Keratinocyte (primary cell): ENCODE data around the gene SIMC1.

Source experiments
- CTCF ChIP-seq, 3 experiments: IDR thresholded peaks in 1 of 3; conservative IDR thresholded peaks in 1 of 3; optimal IDR thresholded peaks in 1 of 3; 2 replicates in 2 of 3; 3 replicates in 1 of 3; pipeline versions ENCODE3 to v1.5.1; 2011; ENCODE audit warnings: low read length in 3 of 3, mild to moderate bottlenecking in 3 of 3, moderate library complexity in 2 of 3, control low read depth in 1 of 3, inconsistent platforms in 1 of 3; ENCODE audit not compliant: insufficient read depth in 2 of 3; ENCODE audit errors: extremely low read depth in 1 of 3
- EZH2 ChIP-seq: IDR thresholded peaks from one replicate; pipeline ENCODE4 v1.6.1; 2012; ENCODE audit warnings: inconsistent platforms, mild to moderate bottlenecking, low read length, moderate library complexity

GRCh38 chr5:176392526-176392925 lies 154.3 kb downstream of the SIMC1 start:
- TF ChIP-seq CTCF (optimal IDR thresholded peaks at IDR 0.05 in 1 of 3, IDR thresholded peaks at IDR 0.05 in 1 of 3, conservative IDR thresholded peaks at IDR 0.05 in 1 of 3; ENCODE audit: extremely low read depth in 1 of 3, insufficient read depth in 2 of 3, low read length in 3 of 3) (no peak), EZH2 (no peak)
